GF-D8 (cell line): ENCODE data around the gene ATP2C2.
"Not testable (repeated sequence)": the region's sequence is repeated elsewhere in the genome, so short reads cannot be mapped to it uniquely, and the experiment has no call there.

ENCODE experiments used
- DNase-seq: peaks from one replicate; lab custom pipeline; 2025; lab: John Stamatoyannopoulos, UW

The ATP2C2 gene

DNA sequence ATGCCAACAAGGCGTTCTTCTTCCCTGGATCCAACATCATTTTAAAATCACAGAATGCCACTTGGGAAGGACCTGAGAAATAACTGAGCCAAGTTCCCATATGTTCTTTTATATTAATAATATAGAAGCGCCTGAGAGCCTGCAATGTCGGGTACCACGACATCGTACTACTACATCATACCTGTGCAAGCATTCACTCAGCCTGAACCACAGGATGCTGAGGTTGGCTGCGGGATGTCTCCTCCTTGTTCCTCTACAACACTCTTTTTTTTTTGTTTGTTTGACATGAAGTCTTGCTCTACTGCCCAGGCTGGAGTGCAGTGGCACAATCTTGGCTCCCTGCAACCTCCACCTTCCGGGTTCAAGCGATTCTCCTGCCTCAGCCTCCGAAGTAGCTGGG is 2.1 kb upstream of the ATP2C2 start:
- DNase-seq: no peak

DNA sequence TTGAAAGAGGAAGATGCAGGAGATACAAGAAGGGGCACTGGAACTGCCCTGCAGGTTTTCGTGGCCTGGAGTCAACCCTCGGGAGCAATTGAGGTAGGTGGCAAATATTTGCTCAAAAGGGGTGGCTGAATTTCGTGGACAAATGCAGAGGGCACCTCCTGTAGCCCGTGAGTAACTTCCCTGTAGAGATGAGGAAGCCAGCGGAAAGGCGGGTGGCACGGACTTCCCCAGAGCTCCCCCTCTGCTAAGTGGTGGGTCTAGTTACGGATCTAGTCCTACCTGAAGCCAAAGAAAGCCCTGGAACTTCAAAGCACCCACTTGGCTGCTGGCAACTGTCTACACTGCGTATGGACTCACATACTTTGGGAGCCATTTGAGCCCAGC is 1.0 kb upstream of the ATP2C2 start:
- DNase-seq: no peak

DNA sequence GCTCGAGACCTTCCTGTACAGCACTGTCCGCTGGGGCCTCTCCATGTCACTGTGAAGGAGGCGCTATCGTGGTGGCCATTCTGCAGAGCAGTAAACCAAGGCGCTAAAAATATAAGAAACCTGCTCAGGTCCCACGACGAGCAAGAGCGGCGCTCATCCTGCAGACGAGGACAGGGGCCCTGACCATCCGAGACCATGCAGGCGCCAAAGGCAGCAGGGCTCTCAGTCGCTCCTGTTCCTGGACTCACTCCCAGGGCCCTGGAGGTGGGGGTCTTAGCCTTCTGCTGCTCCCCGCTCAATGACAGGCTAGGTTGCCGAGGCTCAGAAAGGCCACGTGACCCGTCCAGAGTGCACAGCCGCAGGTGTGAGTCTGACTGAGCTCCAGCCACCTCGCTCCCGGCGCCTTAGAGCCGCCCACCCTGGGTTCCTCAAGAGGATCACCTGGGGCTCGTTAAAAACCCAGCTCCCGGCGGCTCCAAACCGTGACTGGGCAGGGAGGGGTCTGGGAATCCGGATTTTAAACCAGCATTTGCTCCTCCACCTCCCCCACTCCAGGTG is 509 bp upstream of the ATP2C2 start:
- no peak for DNase-seq

DNA sequence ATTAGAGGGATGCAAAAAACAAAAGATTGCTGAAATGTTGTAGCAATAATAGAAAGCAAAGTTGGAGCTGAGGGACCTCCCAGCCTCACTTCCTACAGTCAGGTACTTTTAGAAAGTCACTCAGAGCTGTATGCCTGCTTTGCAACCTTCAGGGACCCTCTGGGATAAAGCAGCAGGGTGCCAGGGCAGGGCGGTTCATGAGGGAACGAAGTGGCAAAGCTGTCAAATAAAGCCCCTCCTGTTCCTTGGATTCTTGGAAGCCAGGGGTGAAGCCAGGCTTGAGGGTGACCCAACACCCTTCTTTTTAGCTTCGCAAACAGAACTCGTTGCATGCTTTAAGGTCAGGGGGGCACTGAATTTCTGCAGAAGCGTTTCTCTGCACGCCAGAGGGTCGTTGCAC is 767 bp downstream of the ATP2C2 start:
- no peak for DNase-seq

DNA sequence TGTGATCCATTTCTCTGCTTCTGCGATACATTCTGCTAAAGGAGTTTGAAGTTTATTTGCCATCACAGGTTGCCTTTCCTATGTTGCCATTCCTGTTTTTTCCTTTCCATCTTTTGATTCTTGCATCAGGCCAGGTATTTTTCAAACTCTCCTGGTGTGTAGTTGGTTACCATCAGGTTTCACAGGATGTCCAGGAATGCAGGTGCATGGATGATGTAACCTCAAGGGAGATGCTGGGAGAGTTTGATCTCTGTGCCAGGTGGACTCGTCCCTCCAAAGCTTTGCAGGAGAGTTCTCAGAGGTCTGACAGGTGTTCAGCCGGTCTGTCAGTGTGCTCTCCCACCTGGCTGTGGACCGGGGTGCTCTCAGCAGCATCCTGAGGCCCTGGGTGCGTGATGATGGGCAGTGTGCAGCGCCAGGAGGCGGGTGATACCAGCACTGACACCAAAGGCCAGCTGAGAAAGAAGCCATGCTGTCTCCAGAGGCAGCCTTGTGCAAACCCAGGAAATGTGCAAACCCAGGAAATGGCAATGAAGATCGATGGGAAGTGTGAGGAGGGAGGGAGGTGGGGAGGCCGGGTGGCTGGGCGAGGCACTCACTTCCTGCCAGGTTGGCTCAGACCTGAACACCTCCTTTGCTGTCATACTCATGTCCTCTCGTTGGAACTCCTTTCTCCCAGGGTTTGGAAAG is 1.7 kb downstream of the ATP2C2 start:
- DNase-seq: no peak

DNA sequence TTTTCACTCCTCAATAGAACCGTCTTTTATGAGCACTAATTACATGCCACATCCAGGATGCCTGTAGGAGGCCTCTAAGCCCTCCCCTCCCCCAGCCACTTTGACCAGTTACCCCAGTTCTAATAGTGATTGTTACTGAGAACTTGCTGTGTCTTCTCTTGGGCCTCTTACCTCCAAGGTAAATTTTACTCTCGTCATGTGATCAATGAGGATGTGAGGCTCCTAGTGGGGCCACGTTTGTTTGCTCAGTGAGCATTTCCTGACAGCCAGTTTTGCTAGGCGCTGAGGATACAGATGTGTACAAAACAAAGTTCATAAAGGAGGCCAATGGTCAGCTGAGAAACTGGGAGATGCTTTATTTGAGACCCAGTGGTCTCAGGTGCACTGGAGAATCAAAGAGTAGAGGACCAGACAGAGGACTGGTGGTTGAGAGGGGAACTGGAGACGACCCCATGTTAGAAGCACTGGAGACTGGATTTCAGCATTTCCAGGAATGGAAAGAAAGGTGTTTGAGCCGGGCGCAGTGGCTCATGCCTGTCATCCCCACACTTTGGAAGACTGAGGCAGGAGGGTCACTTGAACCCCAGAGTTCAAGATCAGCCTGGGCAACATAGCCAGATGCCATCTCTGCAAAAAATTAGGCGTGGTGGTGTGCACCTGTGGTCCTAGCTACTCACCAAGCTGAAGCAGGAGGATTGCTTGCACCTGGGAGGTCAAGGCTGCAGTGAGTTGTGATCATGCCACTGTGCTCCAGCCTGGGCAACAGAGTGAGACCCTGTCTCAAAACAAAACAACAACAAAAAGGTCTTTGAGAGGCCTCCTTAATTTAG is 2.6 kb downstream of the ATP2C2 start:
- DNase-seq: no peak

- no peak for DNase-seq
Observed at GRCh38 chr16:84371553-84371865, 3.2 kb downstream of the ATP2C2 start.

DNA sequence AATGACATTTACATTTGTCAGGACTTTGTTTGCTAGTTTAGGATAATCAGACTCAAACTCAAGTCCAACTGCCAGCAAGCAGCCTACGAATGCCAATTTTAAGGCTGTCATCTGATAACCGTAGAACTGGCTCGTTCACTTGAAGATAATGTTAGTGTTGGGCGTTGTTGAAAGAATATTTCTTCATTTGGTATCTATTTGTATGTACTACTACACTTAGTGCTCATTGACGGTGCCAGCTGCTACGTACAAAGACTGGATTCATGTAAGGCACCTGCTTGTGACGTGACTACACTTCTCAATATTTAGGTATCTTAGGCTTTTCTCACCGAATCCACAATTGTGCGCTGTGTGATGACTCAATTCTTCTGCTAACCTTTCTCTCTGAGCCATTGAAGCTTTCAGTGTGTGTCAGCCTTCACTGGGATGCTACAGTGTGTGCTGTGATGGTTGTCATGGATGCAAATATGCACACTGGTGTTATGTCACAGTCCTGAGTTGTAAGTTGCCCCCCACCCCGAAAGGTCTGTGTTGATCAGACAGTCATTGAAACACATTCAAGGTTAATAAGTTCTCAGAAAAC is 5.7 kb downstream of the ATP2C2 start:
- no peak for DNase-seq

GRCh38 chr16:84378099-84378498 is 9.8 kb downstream of the ATP2C2 start:
- no peak for DNase-seq

DNA sequence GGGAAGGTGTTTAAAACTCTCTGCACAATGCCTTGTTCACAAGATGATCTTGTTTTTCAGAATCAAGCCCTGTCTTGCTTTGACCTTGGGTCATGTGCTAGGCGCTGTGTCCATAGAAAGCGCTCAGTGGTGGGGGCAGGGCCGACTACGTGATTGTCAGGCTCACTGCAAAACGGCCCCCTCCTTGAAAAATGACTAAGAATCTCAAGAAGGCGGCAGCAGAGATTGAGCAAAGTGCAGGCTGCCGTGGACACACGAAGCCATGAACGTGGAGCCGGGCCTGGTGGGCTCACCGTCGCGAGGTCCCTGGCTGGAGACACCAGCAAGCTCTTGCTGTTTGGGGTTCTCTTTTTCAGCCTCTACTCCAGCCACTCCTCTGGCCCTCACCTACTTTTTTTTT is 10.2 kb downstream of the ATP2C2 start:
- no peak for DNase-seq

DNA sequence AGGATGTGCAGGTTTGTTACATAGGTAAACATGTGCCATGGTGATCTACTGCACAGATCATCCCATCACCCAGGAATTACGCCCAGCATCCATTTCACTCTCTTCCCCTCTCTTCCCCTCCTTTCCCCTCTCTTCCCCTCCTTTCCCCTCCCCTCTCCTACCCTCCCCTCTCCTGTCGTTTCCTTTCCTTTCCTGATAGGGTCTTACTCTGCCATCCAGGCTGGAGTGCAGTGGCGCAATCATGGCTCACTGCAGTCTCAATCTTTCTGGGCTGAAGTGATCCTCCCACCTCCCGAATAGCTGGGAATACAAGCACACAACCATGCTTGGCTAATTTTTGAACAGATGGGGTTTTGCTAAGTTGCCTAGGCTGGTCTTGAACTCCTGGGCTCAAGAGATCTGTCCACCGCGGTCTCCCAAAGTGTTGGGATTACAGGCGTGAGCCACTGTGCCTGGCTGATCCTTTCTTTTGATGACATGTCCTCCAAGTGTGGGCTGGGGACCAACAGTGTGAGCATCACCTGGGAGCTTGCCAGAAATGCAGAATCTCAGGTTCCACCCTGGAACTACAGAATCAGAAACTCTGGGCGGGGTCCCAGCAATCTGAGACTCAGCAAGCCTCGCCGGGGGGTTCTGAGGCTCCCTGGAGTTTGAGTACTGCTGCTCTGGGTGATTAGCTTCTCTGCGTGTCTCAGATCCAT is 10.8 kb downstream of the ATP2C2 start:
- no peak for DNase-seq

DNA sequence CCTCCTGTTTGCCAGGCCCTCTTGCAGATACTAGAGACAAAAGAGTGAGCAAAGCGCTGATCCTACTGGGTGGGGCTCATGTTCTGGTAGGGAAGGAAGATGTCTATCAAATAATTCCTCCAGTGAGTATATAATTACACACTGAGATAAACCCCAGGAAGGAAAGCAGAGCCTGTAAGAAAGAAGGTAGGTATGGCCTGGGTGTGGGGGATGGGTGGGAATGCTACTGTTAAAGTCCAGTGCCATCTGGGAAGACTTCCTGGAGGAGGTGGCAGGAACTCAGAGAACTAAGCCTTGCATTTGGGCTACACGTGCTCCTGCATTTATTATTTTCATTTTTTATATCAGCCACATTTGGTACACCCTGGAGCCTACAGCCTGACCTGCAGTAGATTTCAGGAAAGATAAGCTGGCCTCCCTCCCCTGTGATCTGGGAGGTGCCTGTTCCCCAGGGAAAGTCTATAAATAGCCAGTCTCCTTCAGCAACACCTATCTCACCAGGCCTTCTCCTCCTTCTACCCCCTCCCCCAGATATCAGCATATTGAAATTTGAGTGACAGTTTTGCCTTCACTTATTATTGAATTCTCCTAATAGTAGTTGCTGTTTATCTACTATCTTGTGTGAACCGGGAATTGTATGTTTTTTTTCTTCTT is 11.5 kb downstream of the ATP2C2 start:
- no peak for DNase-seq

- peak; percentile 40 for DNase-seq
Observed at GRCh38 chr16:84380405-84380804, 12.1 kb downstream of the ATP2C2 start.

GRCh38 chr16:84382396-84382795 is 14.1 kb downstream of the ATP2C2 start:
- DNase-seq: no peak

GRCh38 chr16:84383106-84383505 is 14.8 kb downstream of the ATP2C2 start:
- no peak for DNase-seq

GRCh38 chr16:84386047-84386446 is 17.7 kb downstream of the ATP2C2 start:
- DNase-seq: no peak

GRCh38 chr16:84387021-84387420 is 18.7 kb downstream of the ATP2C2 start:
- DNase-seq: no peak

- no peak for DNase-seq
Observed at GRCh38 chr16:84390131-84390785, 21.9 kb downstream of the ATP2C2 start.

DNA sequence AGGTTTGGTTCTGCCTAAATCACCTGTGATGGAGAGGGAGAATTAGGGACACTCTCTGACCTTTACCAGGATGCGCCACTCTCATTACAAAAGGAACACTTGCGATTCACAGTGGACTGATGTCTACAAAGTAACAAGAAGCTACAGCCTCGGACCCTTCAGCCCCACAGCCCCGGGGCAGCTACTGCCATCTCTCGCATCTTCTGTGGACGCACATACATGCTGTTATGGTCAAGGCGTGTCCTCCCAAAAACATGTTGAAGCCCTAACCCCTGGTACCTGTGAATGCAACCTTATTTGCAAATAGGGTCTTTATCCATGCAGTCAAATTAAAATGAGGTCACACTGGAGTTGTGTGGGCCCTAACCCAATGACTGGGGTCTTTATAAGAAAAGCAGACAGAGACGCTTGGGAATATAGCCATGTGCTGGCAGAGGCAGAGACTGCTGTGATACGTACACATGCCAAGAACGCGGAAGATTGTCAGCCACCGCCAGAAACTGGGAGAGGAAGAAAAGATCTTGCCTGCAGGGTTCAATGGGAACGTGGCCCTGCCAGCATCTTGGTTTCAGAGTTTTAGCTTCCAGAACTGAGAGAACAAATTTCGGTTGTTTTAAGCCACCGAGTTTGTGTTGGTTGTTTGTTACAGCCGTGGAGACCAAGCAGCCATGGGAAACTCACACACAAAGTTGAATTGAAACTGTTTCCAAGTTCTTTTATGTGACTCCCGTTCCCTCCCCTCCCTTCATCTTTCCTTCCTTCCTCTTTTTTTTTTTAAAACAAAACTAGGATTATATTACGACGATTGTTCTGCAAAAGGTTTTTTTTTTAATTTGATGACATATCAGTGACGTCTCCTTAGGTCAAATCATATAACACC is 23.1 kb downstream of the ATP2C2 start:
- no peak for DNase-seq

GRCh38 chr16:84392031-84392360 is 23.7 kb downstream of the ATP2C2 start:
- no peak for DNase-seq

DNA sequence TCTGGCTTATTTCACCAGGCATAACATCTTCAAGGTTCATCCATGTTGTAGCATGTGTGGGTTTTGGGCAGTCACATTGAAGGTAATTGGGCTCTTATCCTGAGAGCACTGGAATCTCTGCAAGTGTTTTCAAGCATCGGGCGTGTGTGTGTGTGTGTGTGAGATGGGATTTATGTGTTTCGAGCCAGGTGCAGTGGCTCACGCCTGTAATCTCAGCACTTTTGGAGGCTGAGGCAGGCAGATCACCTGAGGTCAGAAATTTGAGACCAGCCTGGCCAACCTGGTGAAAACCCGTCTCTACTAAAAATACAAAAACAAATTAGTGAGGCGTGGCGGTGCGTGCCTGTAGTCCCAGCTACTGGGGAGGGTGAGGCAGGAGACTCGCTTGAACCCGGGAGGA is 27.7 kb downstream of the ATP2C2 start:
- DNase-seq: not testable (repeated sequence)
